PC-3 (cell line): Measurements from ENCODE around the gene CFH. TPM values are rescaled to one million over a fixed set of nuclear protein-coding genes. Genes with fewer than 3 reads are reported as not detected.
"Not testable (repeated sequence)": the region's sequence is repeated elsewhere in the genome, so short reads cannot be mapped to it uniquely, and the experiment has no call there.

Experiments
- ATAC-seq: fragments of 200-7000 bp; cut with Tn5 transposase; 2 replicates; pipeline ENCODE4 v1.9.1; 2020; ENCODE audit warnings: mild to moderate bottlenecking, moderate library complexity
- BruUV-seq: library from RNA; stranded (reverse); fragments of 400-500 nt; replicated peaks from 2 replicates; lab custom pipeline; 2021; lab: Mats Ljungman, UMichigan
- CTCF ChIA-PET: fragments of 300-600 bp; sonication (Branson Sonifier 250); formaldehyde crosslinking; loops from one replicate; lab custom pipeline; 2022; ENCODE audit warnings: antibody characterized with exemption; lab: Charles Lee
- POLR2A ChIA-PET: fragments of 300-600 bp; sonication (Branson Sonifier 250); formaldehyde crosslinking; loops from one replicate; lab custom pipeline; 2022; ENCODE audit warnings: antibody characterized with exemption; ENCODE audit not compliant: unreplicated experiment; lab: Charles Lee
- DNase-seq: peaks from one replicate; pipeline ENCODE4 v3.0.0-alpha.2; 2015
- H2AFZ ChIP-seq: fragments of 300-600 bp; sonication (generic); 2 replicates; pipeline ENCODE4 v1.6.0; 2016; ENCODE audit warnings: antibody characterized with exemption, low read length
- H3F3A ChIP-seq: fragments of 300-600 bp; sonication (generic); one replicate; pipeline ENCODE4 v1.6.0; 2017; ENCODE audit warnings: antibody characterized with exemption, low read length, control low read depth, mild to moderate bottlenecking; ENCODE audit not compliant: unreplicated experiment
- H3K27ac ChIP-seq: fragments of 300-600 bp; sonication (generic); 2 replicates; pipeline ENCODE4 v1.5.1; 2016; ENCODE audit warnings: mild to moderate bottlenecking, low read length
- H3K27me3 ChIP-seq: fragments of 300-600 bp; sonication (generic); 2 replicates; pipeline ENCODE4 v1.6.1; 2016; ENCODE audit warnings: low read length, mixed read lengths
- H3K36me3 ChIP-seq: fragments of 300-600 bp; sonication (generic); 2 replicates; pipeline ENCODE4 v1.6.1; 2016; ENCODE audit warnings: low read depth, mixed run types, low read length, mixed read lengths
- H3K4me1 ChIP-seq: fragments of 300-600 bp; sonication (generic); 2 replicates; pipeline ENCODE4 v1.5.1; 2016; ENCODE audit warnings: low read length; ENCODE audit not compliant: insufficient read depth
- H3K4me2 ChIP-seq: fragments of 300-600 bp; sonication (generic); 2 replicates; pipeline ENCODE4 v1.6.0; 2016; ENCODE audit warnings: low read length
- H3K4me3 ChIP-seq: fragments of 300-600 bp; sonication (generic); 2 replicates; pipeline ENCODE4 v1.5.1; 2016; ENCODE audit warnings: mild to moderate bottlenecking, low read length, mixed read lengths
- H3K79me2 ChIP-seq: fragments of 300-600 bp; sonication (generic); 2 replicates; pipeline ENCODE4 v1.6.1; 2017; ENCODE audit warnings: low read length, mixed read lengths
- H3K9ac ChIP-seq: fragments of 300-600 bp; sonication (generic); 2 replicates; pipeline ENCODE4 v1.6.0; 2016; ENCODE audit warnings: mild to moderate bottlenecking, low read length
- H3K9me2 ChIP-seq: fragments of 300-600 bp; sonication (generic); replicated peaks from 2 replicates; pipeline ENCODE4 v1.6.1; 2016; ENCODE audit warnings: mixed run types, low read length, mixed read lengths
- H3K9me3 ChIP-seq: fragments of 300-600 bp; sonication (generic); 2 replicates; pipeline ENCODE4 v1.6.1; 2016; ENCODE audit warnings: low read length, mixed read lengths
- H4K20me1 ChIP-seq: fragments of 300-600 bp; sonication (generic); 2 replicates; pipeline ENCODE4 v1.6.1; 2016; ENCODE audit warnings: low read length, mixed read lengths
- CTCF ChIP-seq: fragments of 300-600 bp; sonication (generic); conservative IDR thresholded peaks from 2 replicates; pipeline ENCODE4 v1.5.1; 2017; ENCODE audit warnings: antibody characterized with exemption, low read depth, mild to moderate bottlenecking, low read length
- EZH2 ChIP-seq: fragments of 300-600 bp; sonication (generic); IDR thresholded peaks from one replicate; pipeline ENCODE4 v1.6.1; 2017; ENCODE audit warnings: antibody characterized with exemption, mild to moderate bottlenecking, low read length; ENCODE audit not compliant: unreplicated experiment
- EZH2phosphoT487 ChIP-seq: fragments of 300-600 bp; sonication (generic); IDR thresholded peaks from 2 replicates; pipeline ENCODE4 v1.6.1; 2018; ENCODE audit warnings: mild to moderate bottlenecking, antibody characterized with exemption, low read length, borderline replicate concordance
- intact Hi-C: fragments of 100-400 bp; cut with micrococcal nuclease; formaldehyde crosslinking; loops from 2 replicates; pipeline ENCODE4 v1.9.0; 2023
- total RNA-seq: library from RNA; depleted of rRNA; stranded (reverse); fragments of >200 nt; gene quantifications from 2 replicates; pipeline ENCODE4 v1.2.3, GENCODE V29; 2014

The CFH gene
- total RNA-seq, 1 experiment from 2014 or later, result 0.80 TPM

- Histone ChIP-seq H3K9me3 (no peaks in the 10 kb centered on the region), H3K9ac (no peak overlapping the region), H3K27me3 (no peaks in the 10 kb centered on the region), H4K20me1 (no peaks in the 10 kb centered on the region), H3F3A (no peaks in the 10 kb centered on the region), H3K27ac (no peak overlapping the region), H3K36me3 (no peaks in the 10 kb centered on the region), H3K79me2 (no peaks in the 10 kb centered on the region), H3K4me1 (no peaks in the 10 kb centered on the region), H3K4me2 (no peak overlapping the region), H3K4me3 (no peak overlapping the region), H3K9me2 (no peaks in the 10 kb centered on the region), H2AFZ (no peak overlapping the region)
- ChIA-PET POLR2A (no interaction called here), CTCF (no interaction called here)
- BruUV-seq, result no TSS peak
- intact Hi-C loops, result no loop called here
- DNase-seq (no peak), ATAC-seq (no peak)
- TF ChIP-seq CTCF (no peak), EZH2 (no peak), EZH2phosphoT487 (no peak)
These were observed 23.0 kb upstream of the CFH start for GRCh38 chr1:196628838-196629237.

- Histone ChIP-seq H3K4me2 (no peak overlapping the region), H3K79me2 (no peaks in the 10 kb centered on the region), H3K9ac (no peak overlapping the region), H3K4me3 (no peak overlapping the region), H3K4me1 (no peaks in the 10 kb centered on the region), H2AFZ (no peak overlapping the region), H4K20me1 (no peaks in the 10 kb centered on the region), H3K27me3 (no peaks in the 10 kb centered on the region), H3K36me3 (no peaks in the 10 kb centered on the region), H3K27ac (no peak overlapping the region), H3F3A (no peaks in the 10 kb centered on the region), H3K9me3 (no peaks in the 10 kb centered on the region), H3K9me2 (no peaks in the 10 kb centered on the region)
- ATAC-seq, result no peak
- TF ChIP-seq CTCF, result no peak
- no peak for TF ChIP-seq EZH2
- TF ChIP-seq EZH2phosphoT487, result no peak
- no peak for DNase-seq
- intact Hi-C loops, result no loop called here
- no TSS peak for BruUV-seq
- ChIA-PET POLR2A (no interaction called here), CTCF (no interaction called here)
These were observed 14.2 kb upstream of the CFH start for GRCh38 chr1:196637606-196638005.

- Histone ChIP-seq H4K20me1 (no peaks in the 10 kb centered on the region), H3K4me2 (no peak overlapping the region), H3K9me2 (no peaks in the 10 kb centered on the region), H3K9me3 (no peaks in the 10 kb centered on the region), H3F3A (no peaks in the 10 kb centered on the region), H3K4me1 (no peaks in the 10 kb centered on the region), H3K79me2 (no peaks in the 10 kb centered on the region), H3K9ac (no peak overlapping the region), H3K4me3 (no peak overlapping the region), H3K27me3 (no peaks in the 10 kb centered on the region), H3K36me3 (no peaks in the 10 kb centered on the region), H3K27ac (no peak overlapping the region), H2AFZ (no peak overlapping the region)
- intact Hi-C loops, result no loop called here
- DNase-seq (no peak), ATAC-seq (no peak)
- BruUV-seq, result no TSS peak
- CTCF ChIA-PET, result no interaction called here
- POLR2A ChIA-PET, result interaction anchor here (0.7 kb wide), 1 partner anchor 49 kb away, joined by 5 read pairs; no protein-coding TSS in a partner anchor
- TF ChIP-seq CTCF (no peak), EZH2phosphoT487 (no peak), EZH2 (no peak)
These were observed 13.4 kb upstream of the CFH start for GRCh38 chr1:196638466-196638865.

- H3K27ac ChIP-seq, H4K20me1 ChIP-seq, POLR2A ChIA-PET, BruUV-seq, CTCF ChIA-PET, H3F3A ChIP-seq, H3K4me2 ChIP-seq, H3K9me2 ChIP-seq, H3K27me3 ChIP-seq, H3K36me3 ChIP-seq, H3K4me1 ChIP-seq, ATAC-seq, H3K79me2 ChIP-seq, H2AFZ ChIP-seq, H3K9ac ChIP-seq, DNase-seq, H3K4me3 ChIP-seq, H3K9me3 ChIP-seq, intact Hi-C loops: not testable (repeated sequence)
These were observed 12.6 kb upstream of the CFH start for GRCh38 chr1:196639291-196639690.
